Measurements from ENCODE around the gene CABCOCO1.

- TF ChIP-seq, protein P1, sequence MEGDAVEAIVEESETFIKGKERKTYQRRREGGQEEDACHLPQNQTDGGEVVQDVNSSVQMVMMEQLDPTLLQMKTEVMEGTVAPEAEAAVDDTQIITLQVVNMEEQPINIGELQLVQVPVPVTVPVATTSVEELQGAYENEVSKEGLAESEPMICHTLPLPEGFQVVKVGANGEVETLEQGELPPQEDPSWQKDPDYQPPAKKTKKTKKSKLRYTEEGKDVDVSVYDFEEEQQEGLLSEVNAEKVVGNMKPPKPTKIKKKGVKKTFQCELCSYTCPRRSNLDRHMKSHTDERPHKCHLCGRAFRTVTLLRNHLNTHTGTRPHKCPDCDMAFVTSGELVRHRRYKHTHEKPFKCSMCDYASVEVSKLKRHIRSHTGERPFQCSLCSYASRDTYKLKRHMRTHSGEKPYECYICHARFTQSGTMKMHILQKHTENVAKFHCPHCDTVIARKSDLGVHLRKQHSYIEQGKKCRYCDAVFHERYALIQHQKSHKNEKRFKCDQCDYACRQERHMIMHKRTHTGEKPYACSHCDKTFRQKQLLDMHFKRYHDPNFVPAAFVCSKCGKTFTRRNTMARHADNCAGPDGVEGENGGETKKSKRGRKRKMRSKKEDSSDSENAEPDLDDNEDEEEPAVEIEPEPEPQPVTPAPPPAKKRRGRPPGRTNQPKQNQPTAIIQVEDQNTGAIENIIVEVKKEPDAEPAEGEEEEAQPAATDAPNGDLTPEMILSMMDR (IDR thresholded peaks at IDR 0.05 in 2 of 3, conservative IDR thresholded peaks at IDR 0.05 in 1 of 3; ENCODE audit: borderline replicate concordance in 1 of 3, insufficient read depth in 1 of 3, low read depth in 2 of 3, low read length in 2 of 3), result peak in 2 of 3 experiments; percentile 47 to 56; a peak in 4 of 6 replicates
- TF ChIP-seq EZH2 (IDR thresholded peaks at IDR 0.05), result no peak
- no peak for TF ChIP-seq YY1 (IDR thresholded peaks at IDR 0.05; ENCODE audit: extremely low read depth, insufficient replicate concordance, low read depth, low read length)
- TF ChIP-seq POLR2A (IDR thresholded peaks at IDR 0.05; ENCODE audit: borderline replicate concordance, extremely low read depth, insufficient read depth, insufficient read length), result no peak
- TF ChIP-seq EZH2phosphoT487 (IDR thresholded peaks at IDR 0.05; ENCODE audit: borderline replicate concordance), result no peak
- no peak for TF ChIP-seq JUND (IDR thresholded peaks at IDR 0.05)
- no peak for TF ChIP-seq REST (IDR thresholded peaks at IDR 0.05; ENCODE audit: low read depth)
- TF ChIP-seq POLR2AphosphoS5 (IDR thresholded peaks at IDR 0.05; ENCODE audit: low read depth, low read length), result no peak
- no peak for TF ChIP-seq RAD21 (IDR thresholded peaks at IDR 0.05; ENCODE audit: low read depth)
- no peak for TF ChIP-seq CBX3 (IDR thresholded peaks at IDR 0.05; ENCODE audit: low read depth)
- no peak for TF ChIP-seq SIN3A (IDR thresholded peaks at IDR 0.05; ENCODE audit: low read depth)
- TF ChIP-seq, protein P2, sequence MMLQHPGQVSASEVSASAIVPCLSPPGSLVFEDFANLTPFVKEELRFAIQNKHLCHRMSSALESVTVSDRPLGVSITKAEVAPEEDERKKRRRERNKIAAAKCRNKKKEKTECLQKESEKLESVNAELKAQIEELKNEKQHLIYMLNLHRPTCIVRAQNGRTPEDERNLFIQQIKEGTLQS (IDR thresholded peaks at IDR 0.05), result no peak
- TF ChIP-seq, protein P3, sequence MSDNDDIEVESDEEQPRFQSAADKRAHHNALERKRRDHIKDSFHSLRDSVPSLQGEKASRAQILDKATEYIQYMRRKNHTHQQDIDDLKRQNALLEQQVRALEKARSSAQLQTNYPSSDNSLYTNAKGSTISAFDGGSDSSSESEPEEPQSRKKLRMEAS (IDR thresholded peaks at IDR 0.05), result no peak
- no peak for TF ChIP-seq CEBPB (IDR thresholded peaks at IDR 0.05; ENCODE audit: low read depth)
Observed at GRCh38 chr10:61795551-61795950, 132.8 kb downstream of the CABCOCO1 start.

Data from HCT116 (cell line).